Astrocyte of the spinal cord (primary cell): Measurements from ENCODE around the gene C1GALT1.

ENCODE experiments used
- DNase-seq: peaks from one replicate; pipeline ENCODE4 v3.0.0; 2011; ENCODE audit warnings: low read depth, low spot score
- H3K4me3 ChIP-seq: 2 replicates; pipeline ENCODE4 v1.5.1; 2011; ENCODE audit warnings: low read depth, mild to moderate bottlenecking, low read length, moderate library complexity
- CTCF ChIP-seq: IDR thresholded peaks from 2 replicates; pipeline ENCODE4 v1.5.1; 2012; ENCODE audit warnings: low read depth, mild to moderate bottlenecking, low read length, inconsistent platforms
- in situ Hi-C: cut with HindIII; loops from 2 replicates; pipeline ENCODE4 v1.10.0; 2017; ENCODE audit warnings: low sequenced_read_pairs

C1GALT1 gene

GRCh38 chr7:7169296-7169695 is 13.0 kb upstream of the C1GALT1 start:
- no peak overlapping the region for H3K4me3 ChIP-seq
- TF ChIP-seq CTCF, result no peak
- in situ Hi-C loops, result no loop called here
- DNase-seq, result no peak

GRCh38 chr7:7173956-7174632 is 8.2 kb upstream of the C1GALT1 start:
- in situ Hi-C loops, result no loop called here
- TF ChIP-seq CTCF, result no peak
- no peak for DNase-seq
- no peak overlapping the region for H3K4me3 ChIP-seq

- no peak overlapping the region for H3K4me3 ChIP-seq
- in situ Hi-C loops, result no loop called here
- no peak for TF ChIP-seq CTCF
- peak; percentile 39 for DNase-seq
Observed at GRCh38 chr7:7175075-7175695, 7.2 kb upstream of the C1GALT1 start.

- no peak overlapping the region for H3K4me3 ChIP-seq
- TF ChIP-seq CTCF, result no peak
- peak; percentile 92 for DNase-seq
- in situ Hi-C loops, result no loop called here
Observed at GRCh38 chr7:7176406-7177043, 5.8 kb upstream of the C1GALT1 start.

GRCh38 chr7:7177044-7177517 is 5.3 kb upstream of the C1GALT1 start:
- in situ Hi-C loops, result no loop called here
- DNase-seq, result peak; percentile 88
- H3K4me3 ChIP-seq, result no peak overlapping the region
- TF ChIP-seq CTCF, result no peak

- H3K4me3 ChIP-seq, result no peak overlapping the region
- in situ Hi-C loops, result no loop called here
- TF ChIP-seq CTCF, result no peak
- DNase-seq, result no peak
Observed at GRCh38 chr7:7178081-7178480, 4.3 kb upstream of the C1GALT1 start.
